Activated naive CD4-positive, alpha-beta T cell treated with anti-CD3 and anti-CD28 coated beads, Interleukin-2, amount 10 ng/mL, durations not matched to agents 7 days and 5 days (primary cell): ENCODE measurements around the gene PODN.

Experiments
- CTCF ChIA-PET: fragments of 350-600 bp; sonication (Branson Sonifier 250); formaldehyde crosslinking; loops from one replicate; lab custom pipeline; 2021; ENCODE audit warnings: antibody characterized with exemption; lab: Charles Lee
- DNase-seq: peaks from one replicate; pipeline ENCODE4 v3.0.0-alpha.2; 2020
- H3K27ac Mint-ChIP-seq: one replicate; pipeline ENCODE4 v1.8.0; 2021; ENCODE audit warnings: mild to moderate bottlenecking, moderate library complexity, mixed read lengths
- H3K27me3 Mint-ChIP-seq: one replicate; pipeline ENCODE4 v1.8.0; 2021; ENCODE audit warnings: mild to moderate bottlenecking, mixed read lengths
- H3K36me3 Mint-ChIP-seq: one replicate; pipeline ENCODE4 v1.8.0; 2021; ENCODE audit warnings: mixed read lengths
- H3K4me1 Mint-ChIP-seq: one replicate; pipeline ENCODE4 v1.8.0; 2021; ENCODE audit warnings: mixed read lengths
- H3K4me3 Mint-ChIP-seq: one replicate; pipeline ENCODE4 v1.8.0; 2021; ENCODE audit warnings: mild to moderate bottlenecking, moderate library complexity, mixed read lengths
- H3K9me3 Mint-ChIP-seq: one replicate; pipeline ENCODE4 v1.8.0; 2021; ENCODE audit warnings: mixed read lengths

PODN gene

GRCh38 chr1:53116307-53116810, 54.3 kb downstream of the PODN start:
- no peak for DNase-seq
- Mint-ChIP-seq H3K27ac (no peak overlapping the region), H3K27me3 (peaks cover 27% of the 10 kb centered on the region), H3K9me3 (no peaks in the 10 kb centered on the region), H3K4me3 (no peak overlapping the region), H3K36me3 (no peaks in the 10 kb centered on the region), H3K4me1 (no peaks in the 10 kb centered on the region)
- CTCF ChIA-PET, result no interaction called here

DNA sequence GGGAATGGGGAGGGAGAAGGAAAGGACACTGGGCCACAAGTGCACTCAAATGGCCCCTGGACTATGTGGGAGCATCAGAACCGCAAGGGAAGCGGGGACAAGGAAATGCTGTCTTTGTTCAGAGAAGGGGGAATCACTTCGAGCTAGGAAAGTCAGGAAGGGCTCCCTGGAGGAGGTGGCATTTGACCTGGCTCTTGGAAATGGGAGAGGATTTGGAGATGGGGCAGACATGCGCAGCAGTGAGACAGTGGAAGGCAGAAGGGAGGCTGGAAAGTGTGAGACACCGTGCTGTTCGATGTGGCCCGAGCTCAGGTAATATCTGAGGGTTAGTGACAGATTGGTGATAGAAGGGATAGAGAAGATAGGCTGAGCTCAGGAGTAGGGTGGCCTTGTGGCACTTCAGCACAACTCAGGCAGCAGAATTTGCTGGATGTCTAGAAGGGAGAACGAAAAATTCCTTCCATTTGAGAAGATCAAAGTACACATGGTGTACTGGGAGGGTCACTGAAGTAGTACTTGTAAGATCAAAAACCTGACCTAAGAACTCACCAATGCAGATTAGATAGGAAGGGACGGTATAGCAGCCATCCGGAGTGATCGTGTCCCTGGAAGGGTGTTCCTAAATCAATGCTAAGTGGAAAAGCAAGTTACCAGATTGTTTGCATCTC, 55.1 kb downstream of the PODN start:
- Mint-ChIP-seq H3K27ac (no peak overlapping the region), H3K9me3 (no peaks in the 10 kb centered on the region), H3K4me3 (no peak overlapping the region), H3K27me3 (peaks cover 28% of the 10 kb centered on the region), H3K4me1 (no peaks in the 10 kb centered on the region), H3K36me3 (no peaks in the 10 kb centered on the region)
- DNase-seq, result no peak
- CTCF ChIA-PET, result no interaction called here

GRCh38 chr1:53117836-53118235, 55.8 kb downstream of the PODN start:
- H3K4me3 Mint-ChIP-seq, result no peak overlapping the region
- CTCF ChIA-PET, result no interaction called here
- DNase-seq, result no peak
- no peak overlapping the region for H3K27ac Mint-ChIP-seq
- no peaks in the 10 kb centered on the region for H3K4me1 Mint-ChIP-seq
- H3K27me3 Mint-ChIP-seq, result peaks cover 23% of the 10 kb centered on the region
- H3K36me3 Mint-ChIP-seq, result no peaks in the 10 kb centered on the region
- H3K9me3 Mint-ChIP-seq, result no peaks in the 10 kb centered on the region

GRCh38 chr1:53120659-53121058, 58.6 kb downstream of the PODN start:
- no peaks in the 10 kb centered on the region for H3K4me1 Mint-ChIP-seq
- no peaks in the 10 kb centered on the region for H3K9me3 Mint-ChIP-seq
- peaks cover 13% of the 10 kb centered on the region for H3K27me3 Mint-ChIP-seq
- CTCF ChIA-PET, result no interaction called here
- DNase-seq, result no peak
- H3K27ac Mint-ChIP-seq, result no peak overlapping the region
- H3K4me3 Mint-ChIP-seq, result no peak overlapping the region
- no peaks in the 10 kb centered on the region for H3K36me3 Mint-ChIP-seq

DNA sequence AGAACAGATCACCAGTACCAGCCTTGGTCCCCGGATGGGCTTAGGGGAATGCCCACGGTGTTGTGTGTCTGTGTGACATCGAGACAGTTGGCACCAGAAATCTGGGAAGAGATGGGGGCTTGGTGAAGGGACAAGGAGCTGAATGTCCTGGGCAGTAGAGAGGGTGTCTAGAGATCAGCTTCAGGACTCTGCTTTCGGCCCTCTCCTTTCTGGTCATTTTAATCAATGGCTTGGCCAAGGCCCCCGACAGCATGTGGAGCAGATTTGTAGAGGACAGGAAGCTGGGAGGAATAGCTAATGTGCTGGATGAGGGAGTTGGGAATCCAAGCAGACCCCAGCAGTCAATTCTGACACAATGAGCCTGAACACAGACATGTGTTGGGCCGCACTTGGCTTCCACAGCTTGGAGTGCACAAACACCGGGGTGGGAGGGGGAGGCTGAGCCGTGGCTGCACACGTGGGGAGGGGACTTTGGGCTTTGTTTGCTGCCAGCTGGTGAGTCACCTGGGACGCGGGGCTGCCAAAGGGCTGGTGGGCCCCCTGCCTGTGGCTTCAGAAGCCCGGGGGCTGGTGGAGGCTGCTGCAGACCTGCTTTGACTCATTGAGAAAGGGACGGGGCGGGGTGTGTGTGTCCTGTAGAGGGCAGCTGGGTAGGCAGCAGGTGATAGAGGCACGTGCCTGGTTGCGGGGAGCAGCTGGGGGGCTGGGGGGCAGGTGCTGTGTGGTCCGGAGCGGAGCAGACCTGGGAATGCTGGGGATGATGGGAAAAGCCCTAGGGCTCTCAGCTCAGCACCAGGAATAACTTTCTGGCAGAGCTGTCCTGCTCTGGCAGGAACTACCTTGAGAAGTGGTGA, 59.5 kb downstream of the PODN start:
- no peak overlapping the region for H3K27ac Mint-ChIP-seq
- H3K36me3 Mint-ChIP-seq, result no peaks in the 10 kb centered on the region
- CTCF ChIA-PET, result no interaction called here
- no peaks in the 10 kb centered on the region for H3K9me3 Mint-ChIP-seq
- no peak overlapping the region for H3K4me3 Mint-ChIP-seq
- DNase-seq, result no peak
- peaks cover 8% of the 10 kb centered on the region for H3K27me3 Mint-ChIP-seq
- no peaks in the 10 kb centered on the region for H3K4me1 Mint-ChIP-seq

GRCh38 chr1:53122201-53122885, 60.3 kb downstream of the PODN start:
- CTCF ChIA-PET, result no interaction called here
- peaks cover 9% of the 10 kb centered on the region for H3K27me3 Mint-ChIP-seq
- no peaks in the 10 kb centered on the region for H3K4me1 Mint-ChIP-seq
- H3K9me3 Mint-ChIP-seq, result no peaks in the 10 kb centered on the region
- DNase-seq, result no peak
- H3K4me3 Mint-ChIP-seq, result no peak overlapping the region
- no peaks in the 10 kb centered on the region for H3K36me3 Mint-ChIP-seq
- H3K27ac Mint-ChIP-seq, result no peak overlapping the region

DNA sequence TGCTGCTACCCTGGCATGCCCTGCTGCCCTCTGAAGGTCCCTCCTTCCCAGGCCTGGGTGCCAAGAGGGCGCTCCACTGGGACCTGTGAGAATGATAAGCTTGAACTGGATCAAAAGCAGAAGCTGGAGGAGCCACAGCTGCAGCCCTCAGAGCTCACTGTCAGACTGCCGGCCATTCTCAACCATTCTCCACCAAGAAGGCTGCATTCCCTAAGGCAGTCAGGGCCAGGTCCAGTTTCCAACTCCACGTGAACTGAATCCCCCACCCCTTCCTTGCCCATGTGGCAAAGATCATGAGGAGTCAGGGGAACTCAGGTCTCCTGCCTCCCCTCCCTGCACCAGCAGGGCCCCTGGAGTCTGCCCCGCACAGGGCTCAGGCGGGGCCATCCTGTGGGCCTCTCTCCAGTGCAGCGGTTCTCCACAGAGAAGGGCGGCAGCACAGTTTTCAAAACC, 61.0 kb downstream of the PODN start:
- H3K36me3 Mint-ChIP-seq, result no peaks in the 10 kb centered on the region
- DNase-seq, result no peak
- H3K4me1 Mint-ChIP-seq, result no peaks in the 10 kb centered on the region
- CTCF ChIA-PET, result no interaction called here
- no peaks in the 10 kb centered on the region for H3K9me3 Mint-ChIP-seq
- no peak overlapping the region for H3K4me3 Mint-ChIP-seq
- no peak overlapping the region for H3K27ac Mint-ChIP-seq
- peaks cover 10% of the 10 kb centered on the region for H3K27me3 Mint-ChIP-seq

DNA sequence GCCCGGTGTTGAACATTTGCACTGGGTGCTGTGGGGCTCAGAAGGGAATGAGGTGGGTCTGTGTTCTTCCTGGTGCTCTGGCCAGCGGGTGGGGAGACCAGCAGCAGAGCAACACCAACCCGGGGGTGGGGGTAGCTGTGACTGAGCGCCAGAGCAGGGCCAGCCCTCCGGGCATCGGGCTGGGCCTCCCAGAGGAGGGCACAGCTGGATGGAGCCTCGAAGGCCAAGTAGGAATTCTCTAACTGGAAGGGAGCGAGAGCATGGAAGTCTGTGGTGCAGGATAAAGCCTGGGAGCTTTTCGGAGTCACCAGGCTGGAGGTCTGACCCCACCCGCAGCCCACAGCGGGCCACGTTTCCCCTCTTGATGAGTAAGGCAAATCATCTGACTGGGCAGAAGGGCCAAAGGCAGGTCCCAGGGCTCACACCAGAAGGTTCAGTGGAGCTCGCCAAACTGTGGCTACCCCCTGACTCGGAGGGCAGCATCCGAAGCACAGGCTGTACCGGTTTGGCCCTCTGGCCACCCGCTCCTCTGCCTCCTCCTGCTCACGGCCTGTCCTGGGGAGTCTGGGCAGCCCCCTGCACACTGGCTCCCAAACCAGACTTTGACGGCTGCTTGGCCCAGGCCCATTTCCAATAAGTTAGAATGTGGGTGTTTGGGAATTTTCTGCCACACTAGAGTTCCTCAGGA, 61.6 kb downstream of the PODN start:
- DNase-seq, result no peak
- Mint-ChIP-seq H3K27me3 (peaks cover 13% of the 10 kb centered on the region), H3K36me3 (no peaks in the 10 kb centered on the region), H3K4me1 (no peaks in the 10 kb centered on the region), H3K27ac (no peak overlapping the region), H3K4me3 (no peak overlapping the region), H3K9me3 (no peaks in the 10 kb centered on the region)
- CTCF ChIA-PET, result no interaction called here

- no peak for DNase-seq
- CTCF ChIA-PET, result no interaction called here
- H3K36me3 Mint-ChIP-seq, result no peaks in the 10 kb centered on the region
- H3K27me3 Mint-ChIP-seq, result peaks cover 13% of the 10 kb centered on the region
- H3K27ac Mint-ChIP-seq, result no peak overlapping the region
- H3K4me3 Mint-ChIP-seq, result no peak overlapping the region
- H3K9me3 Mint-ChIP-seq, result no peaks in the 10 kb centered on the region
- no peaks in the 10 kb centered on the region for H3K4me1 Mint-ChIP-seq
These were observed 63.1 kb downstream of the PODN start for GRCh38 chr1:53125122-53125521.

DNA sequence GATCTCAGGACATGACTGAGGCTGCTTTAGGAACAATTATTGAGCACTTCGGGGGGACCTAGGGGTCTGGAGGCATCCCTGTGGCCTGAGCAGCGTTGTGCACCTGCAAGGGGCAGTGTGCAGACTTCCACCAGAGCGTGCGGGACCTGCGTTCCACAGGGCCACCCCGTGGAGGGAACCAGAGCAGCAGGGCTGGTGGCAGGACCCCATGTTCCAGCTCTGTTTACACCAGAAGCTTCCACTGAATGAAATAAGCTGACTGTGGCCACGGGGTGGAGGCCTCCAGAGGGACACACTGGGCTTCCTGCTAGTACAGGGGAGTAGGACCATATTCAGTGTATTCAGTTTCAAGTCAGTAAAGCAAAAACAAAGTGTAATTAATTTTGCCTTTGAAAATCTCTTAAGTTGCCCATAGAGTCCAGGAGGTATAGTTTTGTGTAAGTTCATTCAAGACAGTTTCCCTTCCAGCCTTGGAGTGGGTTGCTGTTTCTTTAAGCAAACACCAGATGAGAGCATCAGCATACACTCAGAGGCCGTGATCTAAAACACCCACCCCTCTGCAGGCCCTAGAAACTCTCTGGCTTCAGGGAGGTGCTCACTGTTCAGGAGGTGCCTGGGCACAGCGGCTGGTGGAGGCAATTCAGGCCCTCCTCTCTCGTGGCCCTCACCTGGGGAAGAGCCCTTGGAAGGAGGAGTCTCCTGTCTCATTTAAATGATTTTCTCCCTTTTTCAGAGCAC, 63.8 kb downstream of the PODN start:
- Mint-ChIP-seq H3K4me3 (no peak overlapping the region), H3K27me3 (peaks cover 13% of the 10 kb centered on the region), H3K27ac (no peak overlapping the region), H3K9me3 (no peaks in the 10 kb centered on the region), H3K36me3 (no peaks in the 10 kb centered on the region), H3K4me1 (no peaks in the 10 kb centered on the region)
- CTCF ChIA-PET, result no interaction called here
- no peak for DNase-seq

GRCh38 chr1:53126495-53126894, 64.5 kb downstream of the PODN start:
- H3K9me3 Mint-ChIP-seq, result no peaks in the 10 kb centered on the region
- DNase-seq, result no peak

DNA sequence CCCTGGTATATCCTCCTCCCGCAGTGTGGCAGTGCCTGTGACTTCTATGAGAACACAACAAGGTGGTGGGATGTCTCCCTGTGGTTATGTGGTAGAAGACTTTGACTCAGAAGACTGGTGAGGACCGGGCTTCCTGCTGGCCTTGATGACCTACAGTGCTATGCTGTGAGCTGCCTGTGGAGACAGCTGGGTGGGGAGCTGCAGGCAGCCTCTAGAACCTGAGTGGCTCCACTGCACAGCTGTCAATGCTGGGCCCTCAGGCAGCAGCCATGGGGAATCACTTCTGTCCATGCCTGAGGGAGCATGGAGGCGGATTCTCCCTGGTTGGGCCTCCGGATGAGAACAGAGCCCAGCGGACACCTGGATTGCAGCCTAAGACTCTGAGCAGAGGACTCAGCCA, 65.5 kb downstream of the PODN start:
- Mint-ChIP-seq H3K4me1 (no peaks in the 10 kb centered on the region), H3K4me3 (no peak overlapping the region), H3K27me3 (peaks cover 9% of the 10 kb centered on the region), H3K9me3 (no peaks in the 10 kb centered on the region), H3K27ac (no peak overlapping the region), H3K36me3 (no peaks in the 10 kb centered on the region)
- no peak for DNase-seq
- CTCF ChIA-PET, result no interaction called here

More at GRCh38 chr1:53126495-53126894, 64.5 kb downstream of the PODN start:
- H3K27ac Mint-ChIP-seq, result no peak overlapping the region
- H3K4me3 Mint-ChIP-seq, result no peak overlapping the region
- H3K36me3 Mint-ChIP-seq, result no peaks in the 10 kb centered on the region
- no peaks in the 10 kb centered on the region for H3K4me1 Mint-ChIP-seq
- CTCF ChIA-PET, result no interaction called here
- peaks cover 9% of the 10 kb centered on the region for H3K27me3 Mint-ChIP-seq

DNA sequence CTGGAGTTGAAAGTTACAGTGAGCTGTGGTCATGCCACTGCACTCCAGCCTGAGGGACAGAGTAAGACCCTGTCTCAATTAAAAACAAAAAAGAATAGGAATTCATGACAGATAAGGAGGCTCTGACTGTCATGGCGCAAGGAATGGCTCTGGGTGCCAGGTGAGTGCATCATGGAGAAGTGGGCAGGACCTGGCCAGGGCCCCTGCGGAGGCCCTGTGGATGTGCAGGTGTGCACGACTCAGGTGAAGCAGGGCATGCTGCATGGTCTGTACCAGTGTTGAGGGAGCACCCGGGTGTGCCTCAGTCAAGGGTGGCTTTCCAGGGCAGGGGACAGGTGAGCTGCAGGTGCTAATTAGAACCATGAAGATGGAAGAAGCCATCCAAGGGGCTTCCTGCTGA, 66.4 kb downstream of the PODN start:
- H3K4me3 Mint-ChIP-seq, result no peak overlapping the region
- no peak overlapping the region for H3K27ac Mint-ChIP-seq
- H3K9me3 Mint-ChIP-seq, result no peaks in the 10 kb centered on the region
- CTCF ChIA-PET, result no interaction called here
- no peaks in the 10 kb centered on the region for H3K36me3 Mint-ChIP-seq
- H3K27me3 Mint-ChIP-seq, result peaks cover 15% of the 10 kb centered on the region
- no peaks in the 10 kb centered on the region for H3K4me1 Mint-ChIP-seq
- DNase-seq, result no peak
